NCI-H187 (cell line): ENCODE results near the gene KPTN.

ENCODE experiments used
- DNase-seq, 2 experiments: peaks; one replicate each; lab custom pipeline; 2025; lab: John Stamatoyannopoulos, UW

KPTN gene

DNA sequence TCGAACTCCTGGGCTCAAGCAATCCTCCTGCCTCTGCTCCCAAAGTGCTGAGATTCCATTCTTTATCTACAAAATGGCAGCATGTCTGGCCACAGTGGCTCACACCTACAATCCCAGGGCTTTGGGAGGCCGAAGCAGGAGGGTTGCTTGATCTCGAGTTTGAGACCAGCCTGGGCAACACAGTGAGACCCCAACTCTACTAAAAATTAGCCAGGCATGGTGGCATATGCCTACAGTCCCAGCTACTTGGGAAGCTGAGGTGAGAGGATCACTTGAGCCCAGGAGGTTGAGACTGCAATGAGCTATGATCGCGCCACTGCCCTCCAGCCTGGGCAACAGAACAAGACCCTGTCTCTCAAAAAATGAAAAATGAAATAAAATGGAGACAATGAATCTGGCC lies 24.7 kb upstream of the KPTN start:
- no peak for DNase-seq

DNA sequence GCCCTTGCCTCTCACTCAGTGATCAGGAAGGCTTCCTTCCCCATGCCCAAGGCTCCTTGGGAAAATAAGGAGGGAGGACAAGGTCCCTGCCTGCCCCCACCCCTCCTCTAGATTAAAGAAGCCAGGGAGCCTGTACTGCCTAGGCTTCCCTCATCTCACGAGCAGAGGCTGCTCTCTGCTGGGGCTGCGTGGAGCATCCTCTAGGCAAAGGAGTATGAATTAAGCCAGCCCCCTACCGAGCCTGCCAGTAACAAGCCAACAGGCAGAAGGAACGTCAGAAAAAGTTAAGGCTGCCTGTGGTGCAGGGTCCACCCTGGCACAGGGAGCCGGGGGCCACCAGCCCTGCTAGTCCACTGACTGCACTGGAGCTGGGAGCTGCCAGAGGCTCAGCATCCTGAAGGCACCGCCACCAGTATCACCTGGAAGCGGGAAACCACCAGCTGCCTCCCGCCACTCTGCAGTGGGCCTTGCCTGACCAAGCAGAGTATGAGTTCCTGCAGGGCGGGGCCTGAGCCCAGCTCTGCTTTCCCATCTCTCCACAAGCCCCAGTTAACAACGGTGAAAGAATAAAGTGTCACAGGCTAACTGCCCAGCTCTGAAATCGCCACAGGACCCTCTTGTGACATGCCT lies 24.0 kb upstream of the KPTN start:
- no peak for DNase-seq

DNA sequence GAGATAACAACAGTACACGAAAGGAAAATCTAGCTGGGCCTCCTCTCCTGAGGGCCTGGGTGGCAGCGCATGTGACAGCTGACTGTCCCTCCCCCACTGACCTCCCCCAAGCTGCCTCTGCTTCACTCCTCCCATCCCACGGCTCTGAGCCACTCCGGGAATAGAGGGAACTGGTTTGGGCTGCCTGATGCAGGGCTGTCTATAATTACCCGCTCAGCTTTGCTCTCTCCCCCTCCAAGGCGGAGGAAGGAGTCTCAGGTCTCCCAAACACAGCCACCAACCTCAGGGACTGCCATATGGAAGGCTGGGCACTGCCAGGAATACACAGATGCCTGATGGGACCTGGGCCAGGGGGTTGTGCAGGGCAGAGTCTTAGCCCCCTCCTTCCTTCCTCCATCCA lies 23.0 kb upstream of the KPTN start:
- no peak for DNase-seq

DNA sequence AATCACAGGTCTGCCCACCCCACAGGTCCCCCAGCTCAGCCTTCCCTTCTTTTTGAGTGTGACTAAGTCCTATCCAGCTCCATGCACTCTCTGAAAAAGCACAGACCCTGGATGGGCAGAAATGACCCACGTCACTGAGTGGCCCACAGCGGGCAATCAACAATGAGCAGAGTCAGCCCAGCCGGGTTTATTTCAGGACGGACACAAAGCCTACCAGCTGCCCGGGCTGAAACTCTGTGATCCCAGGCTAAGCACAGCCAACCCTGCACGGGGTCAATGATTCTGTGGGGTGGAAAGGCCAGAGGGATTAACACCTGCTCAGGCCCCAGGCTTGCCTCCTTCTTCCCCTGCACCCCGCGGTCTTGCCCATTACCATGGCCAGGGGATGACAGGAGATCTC lies 22.4 kb upstream of the KPTN start:
- no peak for DNase-seq

DNA sequence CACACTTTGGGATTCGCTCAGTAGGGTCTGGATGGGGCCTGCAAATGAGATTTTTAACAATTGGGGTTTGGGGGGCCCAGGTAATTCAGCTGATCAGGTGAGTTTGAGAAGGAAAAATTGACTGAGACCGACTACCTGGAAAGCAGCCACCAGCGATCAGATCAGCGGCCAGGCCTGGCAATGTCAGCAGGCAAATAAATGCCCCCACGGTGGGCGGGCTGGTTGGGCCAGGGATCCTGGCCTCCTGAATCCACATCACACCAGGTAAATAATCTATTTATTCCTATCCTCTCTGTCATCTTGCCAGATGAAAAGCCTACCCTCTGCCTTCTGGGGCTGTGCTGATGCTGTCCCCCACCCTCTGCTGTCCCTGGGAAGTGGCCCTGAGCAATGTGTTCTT lies 21.5 kb upstream of the KPTN start:
- no peak for DNase-seq

DNA sequence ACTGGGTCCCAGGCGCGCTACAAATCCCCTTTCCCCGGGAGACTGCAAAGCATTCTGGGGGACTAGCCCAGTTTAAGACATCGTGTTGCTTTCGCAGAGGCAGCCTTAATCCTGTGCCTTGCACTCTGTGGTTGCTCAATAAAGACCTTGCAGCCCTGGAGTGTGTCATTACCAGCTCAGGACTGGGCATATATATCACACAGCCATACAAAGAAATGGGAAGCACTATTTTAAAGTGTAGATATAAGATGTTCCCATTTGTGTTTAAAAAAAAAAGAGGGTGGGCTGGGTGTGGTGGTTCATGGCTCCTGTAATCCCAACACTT lies 19.8 kb upstream of the KPTN start:
- DNase-seq, result no peak

DNA sequence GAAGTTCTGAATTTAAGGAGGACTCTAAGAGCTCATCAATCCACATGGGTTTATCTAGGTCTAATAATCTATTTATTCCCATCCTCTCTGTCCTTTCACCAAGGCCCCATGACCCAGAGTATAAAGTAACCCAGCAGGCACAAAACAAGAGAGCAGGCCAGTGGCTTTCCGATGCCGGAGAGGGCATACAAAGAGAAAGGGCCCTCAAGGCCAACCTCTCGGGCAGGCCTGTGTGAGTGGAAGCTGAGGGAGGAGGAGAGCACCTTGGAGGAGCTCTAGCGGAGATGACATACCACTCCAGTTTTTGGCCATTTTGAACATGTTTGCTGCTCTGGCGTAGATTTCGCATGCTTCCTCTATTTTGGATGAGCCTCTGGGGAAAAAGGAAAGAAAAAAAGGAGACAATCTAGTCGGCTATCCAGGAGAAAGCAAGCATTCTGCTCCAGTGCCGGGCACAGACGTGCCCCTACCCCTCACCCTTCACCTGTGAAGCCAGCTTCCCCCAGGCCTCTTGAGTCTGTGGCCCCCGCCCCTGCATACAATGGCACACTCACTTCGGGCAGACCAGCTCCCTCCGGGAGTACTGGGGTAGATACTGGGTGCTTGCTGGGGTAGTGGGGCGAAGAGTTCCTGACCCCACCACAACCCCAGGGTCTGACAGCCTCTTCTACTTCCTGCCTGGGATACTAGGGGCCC lies 19.3 kb upstream of the KPTN start:
- no peak for DNase-seq

DNA sequence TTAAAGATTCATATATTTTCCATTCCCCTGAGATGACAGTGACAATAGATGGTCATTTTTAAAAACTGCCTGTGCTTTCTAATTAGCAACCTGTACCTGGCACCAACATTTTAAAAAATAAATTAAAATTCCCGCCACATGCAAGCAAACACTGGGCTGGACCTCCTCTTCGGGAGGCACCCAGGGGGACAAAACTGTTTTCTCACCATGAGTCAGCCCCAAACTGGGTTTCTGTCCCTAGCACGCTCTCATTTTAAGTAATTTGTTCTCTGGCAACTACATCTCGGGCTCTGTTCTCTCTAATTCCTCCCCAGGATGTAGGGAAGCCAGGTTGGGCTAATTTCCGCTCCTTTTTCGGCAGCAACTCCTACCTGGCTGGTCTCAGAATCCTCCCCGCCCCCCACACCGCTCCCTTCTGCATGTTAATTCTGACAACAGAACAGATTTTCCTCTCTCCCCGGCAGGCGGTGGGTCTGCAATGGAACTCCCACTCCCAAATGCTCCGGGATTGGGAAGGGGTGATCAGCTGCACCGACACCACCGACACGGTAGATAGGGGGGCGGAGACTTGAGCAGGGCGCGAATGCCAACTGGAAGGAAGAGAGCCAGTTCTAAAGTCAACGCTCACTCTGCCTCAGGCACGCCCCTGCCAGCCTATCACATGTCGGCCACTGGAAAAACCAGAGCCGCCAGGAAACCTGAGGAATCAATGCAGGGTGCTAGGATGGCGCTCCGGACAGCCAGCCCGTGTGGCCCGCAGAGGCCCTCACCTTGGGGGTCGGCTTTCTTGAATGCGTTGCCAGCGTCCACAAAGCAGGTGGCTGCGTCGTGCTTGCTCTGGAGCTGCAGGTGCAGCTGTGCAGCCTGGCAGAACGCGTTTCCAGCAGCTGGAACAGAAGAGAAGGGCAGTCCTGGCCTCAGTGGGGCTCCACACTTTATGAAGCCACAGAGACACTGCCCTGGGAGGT lies 16.1 kb upstream of the KPTN start:
- no peak for DNase-seq

DNA sequence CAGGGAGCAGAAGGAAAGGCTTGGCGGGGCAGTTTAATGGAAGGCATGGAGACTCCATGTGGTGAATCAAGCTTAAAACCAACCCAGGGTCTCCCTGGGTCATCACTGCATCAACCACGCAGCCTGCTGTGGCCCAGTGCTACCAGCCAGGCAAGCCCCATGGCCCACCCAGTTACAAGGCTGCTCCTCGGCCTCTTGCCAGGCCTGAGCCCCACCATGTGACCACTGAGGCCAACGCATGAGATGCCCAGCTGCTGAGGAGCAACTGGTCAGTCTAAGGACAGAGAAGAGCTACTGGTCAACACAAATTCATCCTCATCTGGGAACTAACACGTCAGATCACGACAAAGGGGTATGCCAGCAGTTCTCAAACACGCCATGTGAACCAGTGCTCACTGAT lies 15.4 kb upstream of the KPTN start:
- DNase-seq, result no peak

DNA sequence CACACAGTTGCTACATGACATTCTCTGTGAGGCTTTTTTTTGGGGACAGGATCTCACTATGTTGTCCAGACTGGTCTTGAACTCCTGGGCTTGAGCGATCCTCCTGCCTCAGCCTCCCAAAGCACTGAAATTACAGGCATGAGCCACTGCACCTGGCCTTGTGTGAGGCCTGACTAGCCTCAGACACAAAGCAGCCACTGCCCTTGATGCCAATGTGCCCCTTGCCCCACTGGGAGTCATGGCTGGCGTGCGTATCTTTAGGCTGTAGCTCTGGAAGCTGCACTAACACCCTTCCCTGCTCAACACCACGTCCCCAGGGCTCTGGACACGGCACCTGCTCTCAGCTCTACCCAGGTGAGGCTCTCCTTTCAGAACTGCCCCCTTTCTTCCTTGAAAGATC lies 14.5 kb upstream of the KPTN start:
- no peak for DNase-seq

DNA sequence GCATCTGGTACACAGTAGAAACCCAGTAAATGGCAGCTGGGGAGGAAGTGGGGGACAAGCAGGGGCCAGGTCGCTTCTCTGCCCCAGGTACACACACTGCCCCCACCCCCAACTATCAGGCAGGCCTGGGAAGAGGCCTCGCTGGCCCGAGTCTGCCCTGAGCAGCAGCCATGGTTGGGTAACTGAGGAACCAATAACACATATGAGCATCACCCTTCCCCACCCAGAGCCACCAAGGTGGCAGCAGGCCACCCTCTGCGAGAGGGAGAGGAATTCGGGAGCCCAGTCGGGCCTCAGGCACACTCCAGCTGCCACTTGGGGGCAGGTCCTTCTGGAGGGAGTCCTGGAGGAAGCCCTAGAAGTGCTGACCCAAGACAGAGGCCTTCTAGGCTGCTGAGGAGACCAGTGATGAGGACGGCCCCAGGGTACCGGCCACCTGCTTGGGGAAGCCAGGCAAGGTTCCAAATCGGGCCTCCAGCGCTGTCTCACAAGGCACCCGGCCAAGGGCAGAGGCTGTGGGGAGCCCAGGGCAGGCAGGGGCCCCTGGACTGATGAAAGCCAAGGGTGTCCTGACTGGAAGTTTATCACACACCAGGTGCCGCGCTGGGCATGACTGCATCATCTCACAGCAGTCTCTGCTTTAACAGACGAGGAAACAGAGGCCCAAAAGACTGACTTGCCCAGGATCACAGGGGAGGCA lies 14.0 kb upstream of the KPTN start:
- DNase-seq, result no peak

DNA sequence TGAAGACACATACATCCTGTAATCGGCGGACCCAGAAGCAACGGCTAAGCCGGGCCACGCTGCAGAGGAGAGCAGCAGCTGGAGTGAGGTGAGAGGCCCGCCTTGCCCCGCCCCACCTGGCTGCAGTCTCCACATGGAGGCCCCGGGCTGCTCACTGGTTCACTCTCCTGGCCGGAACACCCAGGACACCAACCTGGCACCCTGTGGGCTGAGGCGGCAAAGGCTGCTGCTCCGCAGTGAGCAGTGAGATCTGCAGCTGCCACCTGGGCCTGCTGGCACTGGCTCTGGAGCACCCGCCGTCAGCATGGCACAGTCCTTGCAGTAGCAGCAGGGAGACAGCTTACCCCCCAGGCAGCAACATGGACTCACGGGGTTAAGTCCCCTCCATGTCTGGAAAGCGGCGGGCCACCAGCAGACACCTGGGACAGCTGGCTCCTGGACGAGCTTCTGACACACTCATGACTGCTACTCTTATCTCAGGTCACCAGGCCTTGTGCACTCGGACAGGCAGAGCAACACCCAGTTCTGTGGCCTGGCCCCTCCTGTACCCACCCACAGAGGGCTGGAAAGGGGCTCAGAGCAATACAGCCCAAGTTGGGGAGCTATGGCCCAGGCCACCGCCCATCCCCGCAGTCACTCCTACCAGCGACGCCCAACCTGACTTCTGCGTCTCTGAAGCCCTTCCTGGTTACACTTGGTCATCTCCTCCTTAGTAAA lies 13.2 kb upstream of the KPTN start:
- DNase-seq, result no peak

DNA sequence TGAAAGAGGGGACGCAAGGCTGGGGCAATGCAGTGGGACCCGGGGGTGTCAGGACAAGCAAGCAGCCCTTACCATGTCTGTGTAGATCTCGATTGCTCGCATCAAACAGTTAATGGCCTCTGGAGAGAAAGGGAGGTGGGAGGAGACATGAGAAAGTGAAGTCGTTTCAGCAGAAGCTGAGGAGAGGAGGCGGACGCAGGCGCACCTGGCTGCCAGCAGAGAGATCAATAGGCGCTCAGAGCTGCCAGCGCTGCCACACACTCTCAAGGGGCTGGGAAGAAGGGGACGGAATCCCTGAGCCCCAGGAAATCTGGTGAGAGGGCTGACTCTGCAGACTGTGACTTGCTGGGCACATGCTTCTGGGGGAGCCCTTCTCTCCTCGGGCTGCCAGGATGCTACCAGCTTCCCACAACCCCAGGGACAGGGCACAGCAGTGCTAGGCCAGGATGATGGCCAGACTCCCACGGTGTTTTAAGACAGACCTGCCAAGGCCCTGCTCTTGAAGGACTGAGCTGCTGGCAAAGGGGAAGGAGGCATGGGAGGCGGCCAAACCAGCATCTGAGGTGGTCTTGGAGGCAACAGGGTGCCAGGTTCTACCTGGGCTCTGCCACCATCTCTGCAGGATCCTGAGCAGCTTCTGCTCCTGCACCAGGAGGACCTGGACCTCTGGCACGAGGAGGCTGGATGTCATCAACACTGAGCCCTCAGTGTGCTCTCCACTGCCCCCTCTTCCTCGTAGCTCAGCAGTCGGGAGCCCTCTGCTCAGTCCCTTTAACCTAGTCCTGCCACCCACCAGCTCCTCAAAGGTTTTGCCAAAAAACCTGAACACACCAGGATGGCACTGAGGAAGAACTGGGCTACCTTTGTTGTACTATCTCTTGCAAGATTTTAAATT lies 11.7 kb upstream of the KPTN start:
- DNase-seq, result no peak

DNA sequence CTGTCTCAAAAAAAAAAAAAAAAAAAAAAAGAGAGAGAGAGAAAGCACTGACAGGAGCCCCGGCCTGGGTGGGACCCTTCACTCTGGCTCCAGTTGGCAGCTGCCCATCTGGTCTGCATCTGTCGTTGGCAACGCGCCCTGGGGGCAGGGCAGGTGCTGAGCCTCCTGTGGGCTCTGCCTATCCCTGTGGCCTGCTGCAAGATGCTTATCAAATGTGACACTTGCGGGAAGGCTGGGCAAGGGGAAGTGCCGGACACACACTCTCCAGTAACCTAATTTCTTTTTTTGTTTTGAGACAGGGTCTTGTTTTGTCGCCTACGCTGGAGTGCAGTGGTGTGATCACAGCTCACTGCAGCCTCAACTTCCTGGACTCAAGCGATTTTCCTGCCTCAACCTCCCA lies 10.7 kb upstream of the KPTN start:
- DNase-seq, result no peak

DNA sequence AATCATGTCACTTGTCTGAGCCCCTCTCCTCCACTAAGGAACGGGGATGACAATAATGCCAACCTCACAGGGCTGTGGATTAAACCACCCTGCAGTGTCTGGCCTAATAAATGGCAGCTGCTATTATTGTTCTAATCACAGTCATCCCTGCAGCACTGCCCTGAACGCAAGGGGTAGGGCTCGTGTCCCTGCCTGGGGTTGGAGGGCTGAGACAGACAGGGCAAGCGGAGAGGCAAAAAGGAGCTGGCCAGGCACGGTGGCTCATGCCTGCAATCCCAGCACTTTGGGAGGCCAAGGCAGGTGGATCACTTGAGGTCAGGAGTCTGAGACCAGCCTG lies 10.2 kb upstream of the KPTN start:
- no peak for DNase-seq

DNA sequence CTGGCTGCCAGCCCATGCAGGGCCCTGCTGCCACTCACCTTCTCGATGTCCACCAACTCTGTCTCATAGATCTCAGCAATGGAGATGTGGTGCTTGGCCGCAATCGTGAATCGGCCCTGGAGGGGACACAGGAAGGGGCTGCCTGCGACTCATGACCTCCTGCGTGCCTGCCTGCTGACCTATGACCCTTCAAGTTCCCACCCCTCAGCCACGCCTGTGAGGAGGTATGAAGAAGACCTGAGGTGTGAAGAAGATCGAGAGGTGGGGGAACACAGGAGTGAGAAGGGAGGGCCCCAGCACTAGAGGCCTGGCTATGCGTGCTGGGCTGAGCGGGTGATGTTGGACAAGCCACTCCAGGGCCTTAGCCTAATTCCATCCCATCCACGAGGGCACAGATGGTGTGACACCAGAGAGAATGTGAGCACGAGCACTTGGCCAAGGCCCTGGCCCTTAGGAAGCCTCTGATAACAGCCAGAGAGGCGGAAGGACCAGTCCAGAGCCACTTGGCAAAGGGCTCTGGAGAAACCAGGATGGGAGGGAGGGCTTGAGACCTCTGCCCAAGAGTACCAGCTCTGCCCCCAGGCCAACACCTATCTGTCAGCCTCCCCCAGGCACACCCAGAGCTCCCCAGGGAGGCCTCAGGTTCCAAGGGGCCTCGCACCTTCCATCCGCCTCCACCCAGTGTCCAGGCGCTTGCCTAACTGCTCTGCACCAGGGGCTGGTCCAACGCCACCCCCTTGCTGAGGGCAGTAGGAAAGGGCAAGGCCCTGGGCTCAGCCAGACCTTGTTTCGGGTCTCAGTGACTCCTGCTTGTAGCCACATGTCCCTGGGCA lies 9.6 kb upstream of the KPTN start:
- DNase-seq, result no peak

DNA sequence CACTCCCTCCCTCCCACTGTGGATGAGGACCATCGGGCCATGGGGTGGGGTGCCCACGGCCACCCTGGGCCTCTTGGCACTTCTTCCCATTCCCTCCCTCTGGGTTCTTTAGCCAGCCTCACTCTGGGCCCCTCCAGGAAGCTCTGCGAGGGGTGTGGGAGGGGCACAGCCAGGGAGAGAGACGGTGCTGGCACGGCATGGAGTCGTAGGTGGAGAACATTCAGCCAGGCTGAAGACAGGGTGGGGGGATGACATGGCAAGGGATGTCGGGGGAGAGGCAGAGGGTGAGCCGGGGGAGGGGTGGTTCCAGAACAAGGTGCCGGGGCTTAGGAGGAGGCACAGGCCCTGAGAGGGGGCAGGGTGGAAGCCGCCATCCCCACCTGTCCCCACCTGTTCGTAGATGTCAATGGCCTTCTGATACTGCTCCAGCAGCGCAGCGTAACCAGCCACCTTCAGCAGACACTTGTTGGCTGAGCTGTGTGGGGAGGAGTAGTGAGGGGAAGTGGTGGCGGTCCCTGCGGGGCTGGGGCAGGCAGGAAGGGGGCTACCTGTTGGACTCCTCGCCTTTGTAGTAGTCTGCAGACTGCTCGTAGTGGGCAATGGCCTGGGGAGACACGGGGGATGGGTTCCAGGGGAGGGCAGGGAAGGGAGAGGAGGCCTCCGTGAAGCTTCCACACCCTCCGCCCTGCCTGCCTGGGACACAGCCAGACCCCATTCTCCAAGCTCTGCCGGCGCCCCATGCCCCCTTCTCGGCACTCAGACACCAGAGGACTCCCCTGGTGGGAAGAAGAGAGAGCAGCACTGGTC lies 8.8 kb upstream of the KPTN start:
- no peak for DNase-seq

DNA sequence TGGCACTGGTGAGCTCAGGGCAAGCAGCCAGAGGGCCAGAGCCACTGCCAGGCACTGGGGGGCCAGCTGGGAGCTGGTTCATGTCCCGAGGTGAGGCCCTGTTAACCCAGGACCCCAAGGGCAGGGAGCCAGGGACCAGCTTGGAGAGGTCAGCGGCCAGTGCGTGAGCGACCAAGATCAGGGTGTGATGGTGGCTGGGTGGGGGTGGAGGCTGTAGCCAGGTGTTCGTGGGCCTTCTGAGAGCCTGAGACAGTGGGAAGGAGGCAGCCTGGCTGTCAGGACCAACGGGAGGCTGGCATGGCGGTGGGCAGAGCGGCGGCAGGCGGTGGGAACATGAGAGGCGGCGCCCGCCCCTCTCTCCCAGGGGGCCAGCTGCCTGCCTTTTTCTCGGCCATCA lies 8.1 kb upstream of the KPTN start:
- DNase-seq, result no peak
